GM12891 (cell line): ENCODE measurements around the gene COPS8.

ENCODE experiments used
- POLR2A ChIP-seq: IDR thresholded peaks from 2 replicates; pipeline ENCODE4 v1.6.1; 2011; ENCODE audit warnings: low read depth, low read length, control low read depth
- POLR2AphosphoS5 ChIP-seq: IDR thresholded peaks from 2 replicates; pipeline ENCODE4 v1.6.1; 2011; ENCODE audit warnings: low read depth, low read length, control low read depth

GRCh38 chr2:237072067-237072931 is 13.4 kb upstream of the COPS8 start:
- TF ChIP-seq POLR2A (no peak), POLR2AphosphoS5 (no peak)
